Measurements from ENCODE around the gene SNX15.
A peak's percentile ranks its signal among the peaks of the same experiment; 100 is the strongest.
"Not testable (repeated sequence)": the region's sequence is repeated elsewhere in the genome, so short reads cannot be mapped to it uniquely, and the experiment has no call there.

Gene SNX15

DNA sequence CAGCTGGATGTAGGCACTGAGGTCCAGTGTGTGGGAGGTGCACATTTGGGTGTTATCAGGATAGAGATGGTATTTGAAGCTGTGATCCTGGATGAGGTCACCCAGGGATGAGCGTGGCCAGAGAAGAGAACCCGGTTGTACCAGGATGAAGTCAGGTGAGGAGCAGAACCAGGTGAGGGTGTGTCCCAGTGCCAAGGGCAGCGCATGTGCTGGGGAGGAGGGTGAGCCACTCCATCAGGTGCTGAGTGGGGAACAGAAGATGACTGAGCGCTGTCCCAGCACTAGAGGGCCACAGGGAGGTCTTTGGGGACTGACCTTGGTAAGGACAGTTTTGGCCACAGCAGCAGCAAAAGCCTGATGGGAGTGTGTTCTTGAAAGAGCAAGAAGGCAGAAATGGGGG, 10.5 kb upstream of the SNX15 start:
- no peak for TF ChIP-seq CTCF (IDR thresholded peaks at IDR 0.05; ENCODE audit: insufficient read depth, low read depth, low read length, missing control alignments)
- no peak overlapping the region for H3K4me3 ChIP-seq (ENCODE audit: low read length)
- peak; percentile 30 for DNase-seq (ENCODE audit: low read depth)

GRCh38 chr11:65017937-65018336, 9.3 kb upstream of the SNX15 start:
- TF ChIP-seq CTCF (IDR thresholded peaks at IDR 0.05; ENCODE audit: insufficient read depth, low read depth, low read length, missing control alignments): no peak
- no peak for DNase-seq (ENCODE audit: low read depth)
- H3K4me3 ChIP-seq (ENCODE audit: low read length): no peak overlapping the region

- no peak overlapping the region for H3K4me3 ChIP-seq (ENCODE audit: low read length)
- DNase-seq (ENCODE audit: low read depth): no peak
- no peak for TF ChIP-seq CTCF (IDR thresholded peaks at IDR 0.05; ENCODE audit: insufficient read depth, low read depth, low read length, missing control alignments)
These were observed 7.4 kb upstream of the SNX15 start for GRCh38 chr11:65019824-65020223.

- no peak for TF ChIP-seq CTCF (IDR thresholded peaks at IDR 0.05; ENCODE audit: insufficient read depth, low read depth, low read length, missing control alignments)
- no peak for DNase-seq (ENCODE audit: low read depth)
- H3K4me3 ChIP-seq (ENCODE audit: low read length): no peak overlapping the region
These were observed 6.2 kb upstream of the SNX15 start for GRCh38 chr11:65021003-65021402.

- TF ChIP-seq CTCF (IDR thresholded peaks at IDR 0.05; ENCODE audit: insufficient read depth, low read depth, low read length, missing control alignments): no peak
- no peak for DNase-seq (ENCODE audit: low read depth)
- no peak overlapping the region for H3K4me3 ChIP-seq (ENCODE audit: low read length)
These were observed 5.7 kb upstream of the SNX15 start for GRCh38 chr11:65021509-65021908.

DNA sequence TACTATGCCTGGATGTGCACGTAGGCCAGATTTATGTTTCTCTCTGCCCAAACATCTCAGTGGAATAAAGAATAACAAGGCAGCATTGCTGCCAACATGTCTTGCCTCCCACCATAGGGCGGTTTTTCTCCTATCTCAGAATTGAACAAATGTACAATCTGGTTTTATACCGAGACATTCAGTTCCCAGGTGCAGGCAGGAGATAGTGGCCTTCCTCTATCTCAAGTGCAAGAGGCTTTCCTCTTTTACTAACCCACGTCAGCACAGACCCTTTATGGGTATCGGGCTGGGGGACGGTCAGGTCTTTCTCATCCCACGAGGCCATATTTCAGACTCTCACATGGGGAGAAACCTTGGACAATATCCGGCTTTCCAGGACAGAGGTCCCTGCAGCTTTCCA, 3.7 kb upstream of the SNX15 start:
- DNase-seq (ENCODE audit: low read depth); H3K4me3 ChIP-seq (ENCODE audit: low read length): not testable (repeated sequence)

DNA sequence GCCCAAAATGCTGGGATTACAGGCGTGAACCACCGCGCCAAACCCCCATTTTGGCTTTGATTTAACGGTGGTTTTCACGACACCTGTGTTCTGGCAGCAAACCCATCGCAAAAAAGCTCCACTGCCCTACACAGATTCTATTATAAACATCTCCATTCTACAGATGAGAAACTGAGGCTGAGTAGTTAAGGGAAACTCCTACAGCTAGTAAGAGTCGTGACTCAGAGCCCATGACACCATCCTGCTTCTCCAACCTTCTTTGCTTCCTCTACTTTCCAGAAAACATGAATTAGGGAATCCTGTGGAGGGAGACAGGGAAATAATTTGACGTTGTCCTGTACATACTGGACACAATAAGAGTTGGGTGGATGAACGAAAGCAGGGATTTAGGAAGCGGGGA, 429 bp upstream of the SNX15 start:
- TF ChIP-seq CTCF (IDR thresholded peaks at IDR 0.05; ENCODE audit: insufficient read depth, low read depth, low read length, missing control alignments): no peak
- H3K4me3 ChIP-seq (ENCODE audit: low read length): peak overlapping the region; percentile 65
- DNase-seq (ENCODE audit: low read depth): peak; percentile 69

- no peak for DNase-seq (ENCODE audit: low read depth)
- H3K4me3 ChIP-seq (ENCODE audit: low read length): no peak overlapping the region
- no peak for TF ChIP-seq CTCF (IDR thresholded peaks at IDR 0.05; ENCODE audit: insufficient read depth, low read depth, low read length, missing control alignments)
These were observed 5.0 kb downstream of the SNX15 start for GRCh38 chr11:65032216-65032615.
